ENCODE results near the gene IL1RL1. TPM values are rescaled to one million over a fixed set of nuclear protein-coding genes. Genes with fewer than 3 reads are reported as not detected.

Gene IL1RL1
- polyA plus RNA-seq, 2 of the 4 experiments (the other 2 are of a cell fraction), result 0.04 to 0.84 TPM

DNA sequence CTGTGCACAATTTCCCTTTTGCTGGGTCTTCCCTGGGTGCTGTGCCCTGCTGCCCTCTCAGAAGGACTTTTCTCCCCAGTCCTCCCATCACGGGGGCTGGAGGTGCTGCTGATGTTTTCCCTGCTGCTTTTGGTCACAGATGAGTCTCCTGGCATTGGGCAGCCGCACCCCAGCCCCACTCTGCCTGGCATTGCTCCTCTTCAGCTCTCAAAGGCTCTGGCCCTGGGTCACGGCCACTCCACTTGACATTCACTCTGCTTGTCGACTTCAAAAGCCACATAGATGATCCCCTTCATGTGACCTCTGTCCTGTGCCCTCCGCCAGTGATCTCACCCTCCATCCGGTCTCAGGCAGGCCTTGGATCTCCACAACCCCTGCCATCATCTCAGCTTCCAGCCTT is 43.6 kb upstream of the IL1RL1 start:
- ChIA-PET POLR2A (no interaction called here), CTCF (interaction anchor here (1.2 to 1.7 kb wide), 2 partner anchors 16 to 40 kb away, joined by 3 to 7 read pairs; no protein-coding TSS in a partner anchor)
- 31% methylated on average over 6 of the region's 6 CpGs for WGBS (ENCODE audit: missing lambda C conversion rate)

DNA sequence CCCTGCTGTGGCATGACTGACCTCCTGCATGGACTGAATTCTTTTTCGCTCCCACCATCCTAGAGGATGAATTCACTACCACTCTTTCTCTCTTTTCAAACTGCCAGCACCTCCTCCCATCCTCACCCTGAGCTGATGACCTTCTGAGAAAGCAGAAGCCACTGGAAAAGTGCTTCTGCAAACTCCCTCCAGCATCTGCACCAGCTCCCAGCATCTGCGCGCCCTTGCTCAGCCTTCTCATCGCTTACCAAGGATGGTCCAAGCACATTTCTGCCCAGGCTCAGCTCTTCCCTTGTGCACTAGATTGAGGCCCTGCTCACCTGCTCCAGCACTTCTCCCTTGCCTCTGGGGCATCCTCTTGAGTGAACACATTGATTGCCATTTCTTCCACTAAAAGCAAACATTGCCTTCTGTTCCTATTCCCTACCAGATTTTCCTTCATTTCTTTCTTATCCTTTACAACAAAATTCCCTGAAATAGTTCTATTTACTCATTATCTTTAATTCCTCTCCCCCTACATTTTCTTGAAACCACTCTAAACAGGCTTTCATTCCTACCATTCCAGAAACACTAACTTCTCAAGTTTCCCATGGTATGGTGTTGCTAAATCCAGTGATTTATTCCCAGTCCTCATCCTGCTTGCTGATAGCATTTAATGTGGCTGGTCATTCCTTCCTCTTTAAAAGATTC is 42.7 kb upstream of the IL1RL1 start:
- Histone ChIP-seq H3K9me3 (no peaks in the 10 kb centered on the region), H3K4me1 (no peaks in the 10 kb centered on the region), H3K4me2 (no peak overlapping the region), H3K4me3 (no peak overlapping the region), H3K27ac (no peak overlapping the region)
- TF ChIP-seq, protein P1, sequence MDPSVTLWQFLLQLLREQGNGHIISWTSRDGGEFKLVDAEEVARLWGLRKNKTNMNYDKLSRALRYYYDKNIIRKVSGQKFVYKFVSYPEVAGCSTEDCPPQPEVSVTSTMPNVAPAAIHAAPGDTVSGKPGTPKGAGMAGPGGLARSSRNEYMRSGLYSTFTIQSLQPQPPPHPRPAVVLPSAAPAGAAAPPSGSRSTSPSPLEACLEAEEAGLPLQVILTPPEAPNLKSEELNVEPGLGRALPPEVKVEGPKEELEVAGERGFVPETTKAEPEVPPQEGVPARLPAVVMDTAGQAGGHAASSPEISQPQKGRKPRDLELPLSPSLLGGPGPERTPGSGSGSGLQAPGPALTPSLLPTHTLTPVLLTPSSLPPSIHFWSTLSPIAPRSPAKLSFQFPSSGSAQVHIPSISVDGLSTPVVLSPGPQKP (IDR thresholded peaks at IDR 0.05; ENCODE audit: low read depth, low read length), result no peak
- no peak for TF ChIP-seq PHF8 (IDR thresholded peaks at IDR 0.05; ENCODE audit: borderline replicate concordance, low read depth)
- DNase-seq (ENCODE audit: low read depth in 1 of 2, low spot score in 1 of 2) (no peak), ATAC-seq (no peak), FAIRE-seq (no peak)
- WGBS (ENCODE audit: missing lambda C conversion rate), result 74% methylated on average over 4 of the region's 4 CpGs
- CTCF ChIA-PET, result interaction anchor here (1.7 kb wide), 1 partner anchor 17 kb away, joined by 7 read pairs; no protein-coding TSS in a partner anchor
- POLR2A ChIA-PET, result no interaction called here

More for the DNA sequence above, 43.6 kb upstream of the IL1RL1 start:
- Histone ChIP-seq H3K4me2 (no peak overlapping the region), H3K9me3 (no peaks in the 10 kb centered on the region), H3K27ac (no peak overlapping the region), H3K4me3 (no peak overlapping the region), H3K4me1 (no peaks in the 10 kb centered on the region)
- ATAC-seq (no peak), DNase-seq (ENCODE audit: low read depth in 1 of 2, low spot score in 1 of 2) (no peak), FAIRE-seq (no peak)
- TF ChIP-seq FOXS1 (CRISPR knock-in tag; IDR thresholded peaks at IDR 0.05) (no peak), RARB (CRISPR knock-in tag; IDR thresholded peaks at IDR 0.05) (no peak)
- TF ChIP-seq, protein P1 (IDR thresholded peaks at IDR 0.05; ENCODE audit: low read depth, low read length), result no peak

DNA sequence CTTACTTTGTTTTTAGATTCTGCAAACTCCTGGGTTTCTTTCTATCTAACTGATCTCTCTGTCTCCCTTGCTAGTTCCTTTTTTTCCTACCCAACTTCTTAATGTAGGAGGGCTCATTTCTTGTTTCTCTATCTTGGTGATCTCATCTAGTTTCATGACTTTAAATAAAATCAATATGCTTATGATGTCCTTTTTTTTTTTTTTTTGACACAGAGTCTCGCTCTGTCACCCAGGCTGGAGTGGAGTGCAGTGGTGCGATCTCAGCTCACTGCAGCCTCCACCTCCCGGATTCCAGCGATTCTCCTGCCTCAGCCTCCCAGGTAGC is 42.2 kb upstream of the IL1RL1 start:
- Histone ChIP-seq H3K4me2 (no peak overlapping the region), H3K27ac (no peak overlapping the region), H3K4me3 (no peak overlapping the region), H3K4me1 (no peaks in the 10 kb centered on the region), H3K9me3 (no peaks in the 10 kb centered on the region)
- ATAC-seq (no peak), DNase-seq (ENCODE audit: low read depth in 1 of 2, low spot score in 1 of 2) (no peak), FAIRE-seq (no peak)
- WGBS (ENCODE audit: missing lambda C conversion rate), result 57% methylated on average over 4 of the region's 4 CpGs
- ChIA-PET CTCF (interaction anchor here (1.2 kb wide), 1 partner anchor 29 kb away, joined by 3 read pairs; no protein-coding TSS in a partner anchor), POLR2A (no interaction called here)
- TF ChIP-seq, protein P2, sequence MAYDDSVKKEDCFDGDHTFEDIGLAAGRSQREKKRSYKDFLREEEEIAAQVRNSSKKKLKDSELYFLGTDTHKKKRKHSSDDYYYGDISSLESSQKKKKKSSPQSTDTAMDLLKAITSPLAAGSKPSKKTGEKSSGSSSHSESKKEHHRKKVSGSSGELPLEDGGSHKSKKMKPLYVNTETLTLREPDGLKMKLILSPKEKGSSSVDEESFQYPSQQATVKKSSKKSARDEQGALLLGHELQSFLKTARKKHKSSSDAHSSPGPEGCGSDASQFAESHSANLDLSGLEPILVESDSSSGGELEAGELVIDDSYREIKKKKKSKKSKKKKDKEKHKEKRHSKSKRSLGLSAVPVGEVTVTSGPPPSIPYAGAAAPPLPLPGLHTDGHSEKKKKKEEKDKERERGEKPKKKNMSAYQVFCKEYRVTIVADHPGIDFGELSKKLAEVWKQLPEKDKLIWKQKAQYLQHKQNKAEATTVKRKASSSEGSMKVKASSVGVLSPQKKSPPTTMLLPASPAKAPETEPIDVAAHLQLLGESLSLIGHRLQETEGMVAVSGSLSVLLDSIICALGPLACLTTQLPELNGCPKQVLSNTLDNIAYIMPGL (CRISPR knock-in tag; IDR thresholded peaks at IDR 0.05; ENCODE audit: borderline replicate concordance), result no peak
- TF ChIP-seq BHLHE40 (IDR thresholded peaks at IDR 0.05; ENCODE audit: low read depth, low read length), result no peak
- no peak for TF ChIP-seq HEYL (CRISPR knock-in tag; IDR thresholded peaks at IDR 0.05)
- TF ChIP-seq, protein P3, sequence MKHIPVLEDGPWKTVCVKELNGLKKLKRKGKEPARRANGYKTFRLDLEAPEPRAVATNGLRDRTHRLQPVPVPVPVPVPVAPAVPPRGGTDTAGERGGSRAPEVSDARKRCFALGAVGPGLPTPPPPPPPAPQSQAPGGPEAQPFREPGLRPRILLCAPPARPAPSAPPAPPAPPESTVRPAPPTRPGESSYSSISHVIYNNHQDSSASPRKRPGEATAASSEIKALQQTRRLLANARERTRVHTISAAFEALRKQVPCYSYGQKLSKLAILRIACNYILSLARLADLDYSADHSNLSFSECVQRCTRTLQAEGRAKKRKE (CRISPR knock-in tag; IDR thresholded peaks at IDR 0.05; ENCODE audit: low read depth), result no peak
- no peak for TF ChIP-seq NPAS2 (CRISPR knock-in tag; IDR thresholded peaks at IDR 0.05; ENCODE audit: borderline replicate concordance)
- no peak for TF ChIP-seq HOXA7 (CRISPR knock-in tag; IDR thresholded peaks at IDR 0.05)
- TF ChIP-seq RCOR1 (IDR thresholded peaks at IDR 0.05; ENCODE audit: low read depth, low read length), result no peak
- TF ChIP-seq HOXB5 (CRISPR knock-in tag; IDR thresholded peaks at IDR 0.05), result no peak
- TF ChIP-seq FOXS1 (CRISPR knock-in tag; IDR thresholded peaks at IDR 0.05), result no peak
